ENCODE measurements around the gene LPCAT3.
A peak's percentile ranks its signal among the peaks of the same experiment; 100 is the strongest.

The LPCAT3 gene

GRCh38 chr12:6965026-6965661, 53.1 kb downstream of the LPCAT3 start (continued):
- no peak for TF ChIP-seq ZBTB49 (tag by site-specific recombination; IDR thresholded peaks at IDR 0.05; ENCODE audit: low read depth)
- peak; percentile 81 for TF ChIP-seq WT1 (tag by site-specific recombination; IDR thresholded peaks at IDR 0.05)
- no peak for TF ChIP-seq ZNF426 (tag by site-specific recombination; IDR thresholded peaks at IDR 0.05)
- TF ChIP-seq EGR2 (tag by site-specific recombination; IDR thresholded peaks at IDR 0.05; ENCODE audit: low read depth): no peak
- TF ChIP-seq ZFHX2 (tag by site-specific recombination; conservative IDR thresholded peaks at IDR 0.05): no peak
- no peak; the same call in 1 of the 2 replicates for TF ChIP-seq ZNF843 (tag by site-specific recombination; IDR thresholded peaks at IDR 0.05)
- peak; percentile 33; the same call in 1 of the 2 replicates for TF ChIP-seq ZBTB48 (tag by site-specific recombination; IDR thresholded peaks at IDR 0.05)
- no peak for TF ChIP-seq ZNF26 (tag by site-specific recombination; IDR thresholded peaks at IDR 0.05)
- no peak for TF ChIP-seq ZNF514 (tag by site-specific recombination; IDR thresholded peaks at IDR 0.05)
- TF ChIP-seq SETDB1 (IDR thresholded peaks at IDR 0.05; ENCODE audit: insufficient read length, low read length): no peak
- no peak for TF ChIP-seq ZNF548 (tag by site-specific recombination; IDR thresholded peaks at IDR 0.05)
- no peak for TF ChIP-seq ZNF280D (tag by site-specific recombination; IDR thresholded peaks at IDR 0.05)
- TF ChIP-seq ZNF423 (tag by site-specific recombination; IDR thresholded peaks at IDR 0.05): no peak
- peak; percentile 22 for TF ChIP-seq SP7 (tag by site-specific recombination; IDR thresholded peaks at IDR 0.05)
- TF ChIP-seq ZNF791 (tag by site-specific recombination; IDR thresholded peaks at IDR 0.05): no peak
- TF ChIP-seq ZNF830 (tag by site-specific recombination; IDR thresholded peaks at IDR 0.05; ENCODE audit: low read depth): no peak
- no peak for TF ChIP-seq MYNN (tag by site-specific recombination; IDR thresholded peaks at IDR 0.05; ENCODE audit: borderline replicate concordance)
- no peak for TF ChIP-seq ZNF76 (tag by site-specific recombination; IDR thresholded peaks at IDR 0.05; ENCODE audit: borderline replicate concordance, low read depth)
- no peak for TF ChIP-seq ZNF223 (tag by site-specific recombination; IDR thresholded peaks at IDR 0.05)
- TF ChIP-seq ZNF202 (tag by site-specific recombination; IDR thresholded peaks at IDR 0.05; ENCODE audit: borderline replicate concordance): no peak
- no peak for TF ChIP-seq ZNF157 (tag by site-specific recombination; IDR thresholded peaks at IDR 0.05)
- no peak for TF ChIP-seq ZNF350 (tag by site-specific recombination; IDR thresholded peaks at IDR 0.05)
- TF ChIP-seq ZNF2 (tag by site-specific recombination; IDR thresholded peaks at IDR 0.05): peak; percentile 87
- TF ChIP-seq PRDM10 (tag by site-specific recombination; IDR thresholded peaks at IDR 0.05): no peak
- TF ChIP-seq PRDM4 (tag by site-specific recombination; IDR thresholded peaks at IDR 0.05): 0 out of 2 replicates have a peak, but pooled peaks have one; percentile 18
- no peak for TF ChIP-seq MEIS1 (CRISPR knock-in tag; IDR thresholded peaks at IDR 0.05; ENCODE audit: borderline replicate concordance)
- no peak for TF ChIP-seq ZNF311 (tag by site-specific recombination; IDR thresholded peaks at IDR 0.05; ENCODE audit: borderline replicate concordance)
- TF ChIP-seq ZNF768 (tag by site-specific recombination; IDR thresholded peaks at IDR 0.05): no peak

Measured in HEK293 (cell line).